ENCODE data around the gene GNAZ. TPM values are rescaled to one million over a fixed set of nuclear protein-coding genes. Genes with fewer than 3 reads are reported as not detected.

Gene GNAZ
- total RNA-seq, 2 donors from 2014 or later, result 0.56 to 0.89 TPM

- Mint-ChIP-seq H3K4me1 (ENCODE audit: low read depth) (peaks cover 4% of the 10 kb centered on the region), H3K36me3 (ENCODE audit: insufficient read depth in 2 of 2) (peaks cover 0 to 3% of the 10 kb centered on the region in 2 donors)
- ATAC-seq (replicated peaks in 1 of 2), result no peak
Measured at GRCh38 chr22:23053051-23053707, 17.1 kb upstream of the GNAZ start.

GRCh38 chr22:23053912-23054530 lies 16.3 kb upstream of the GNAZ start:
- DNase-seq (no peak), ATAC-seq (replicated peaks in 1 of 2) (no peak)
- H3K27ac Mint-ChIP-seq, result no peak overlapping the region

More at GRCh38 chr22:23053051-23053707, 17.1 kb upstream of the GNAZ start:
- Mint-ChIP-seq H3K27me3 (ENCODE audit: low read depth) (peaks cover 27% of the 10 kb centered on the region), H3K4me3 (no peak overlapping the region), H3K9me3 (peaks cover 0 to 8% of the 10 kb centered on the region in 2 donors), H3K27ac (no peak overlapping the region)
- DNase-seq, result no peak

GRCh38 chr22:23054531-23055257 lies 15.6 kb upstream of the GNAZ start:
- H3K27ac Mint-ChIP-seq, result no peak overlapping the region
- H3K36me3 Mint-ChIP-seq (ENCODE audit: insufficient read depth in 2 of 2), result peaks cover 0 to 3% of the 10 kb centered on the region in 2 donors
- DNase-seq (no peak), ATAC-seq (replicated peaks in 1 of 2) (no peak)
- no peak overlapping the region for H3K4me3 Mint-ChIP-seq
- H3K27me3 Mint-ChIP-seq (ENCODE audit: low read depth), result peaks cover 20% of the 10 kb centered on the region
- H3K4me1 Mint-ChIP-seq (ENCODE audit: low read depth), result peaks cover 4% of the 10 kb centered on the region
- peaks cover 0 to 8% of the 10 kb centered on the region in 2 donors for H3K9me3 Mint-ChIP-seq

More at GRCh38 chr22:23053912-23054530, 16.3 kb upstream of the GNAZ start:
- Mint-ChIP-seq H3K9me3 (peaks cover 0 to 8% of the 10 kb centered on the region in 2 donors), H3K4me3 (no peak overlapping the region), H3K36me3 (ENCODE audit: insufficient read depth in 2 of 2) (peaks cover 0 to 3% of the 10 kb centered on the region in 2 donors), H3K4me1 (ENCODE audit: low read depth) (peaks cover 4% of the 10 kb centered on the region), H3K27me3 (ENCODE audit: low read depth) (peaks cover 20% of the 10 kb centered on the region)

- DNase-seq (no peak), ATAC-seq (replicated peaks in 1 of 2) (no peak)
- Mint-ChIP-seq H3K4me3 (no peak overlapping the region), H3K36me3 (ENCODE audit: insufficient read depth in 2 of 2) (peaks cover 0 to 3% of the 10 kb centered on the region in 2 donors), H3K27ac (no peak overlapping the region), H3K4me1 (ENCODE audit: low read depth) (peaks cover 4% of the 10 kb centered on the region), H3K27me3 (ENCODE audit: low read depth) (peaks cover 20% of the 10 kb centered on the region), H3K9me3 (peaks cover 0 to 8% of the 10 kb centered on the region in 2 donors)
Measured at GRCh38 chr22:23055449-23056179, 14.7 kb upstream of the GNAZ start.

GRCh38 chr22:23057331-23057730 lies 13.0 kb upstream of the GNAZ start:
- DNase-seq (no peak), ATAC-seq (replicated peaks in 1 of 2) (no peak)
- Mint-ChIP-seq H3K27ac (no peak overlapping the region), H3K4me3 (no peak overlapping the region), H3K9me3 (peaks cover 0 to 8% of the 10 kb centered on the region in 2 donors), H3K27me3 (ENCODE audit: low read depth) (peaks cover 7% of the 10 kb centered on the region), H3K4me1 (ENCODE audit: low read depth) (peaks cover 4% of the 10 kb centered on the region), H3K36me3 (ENCODE audit: insufficient read depth in 2 of 2) (peaks cover 0 to 3% of the 10 kb centered on the region in 2 donors)

GRCh38 chr22:23058063-23058462 lies 12.3 kb upstream of the GNAZ start:
- H3K9me3 Mint-ChIP-seq, result peaks cover 0 to 8% of the 10 kb centered on the region in 2 donors

GRCh38 chr22:23058481-23059283 lies 11.6 kb upstream of the GNAZ start:
- ATAC-seq (replicated peaks in 1 of 2), result no peak
- Mint-ChIP-seq H3K27me3 (ENCODE audit: low read depth) (peaks cover 7% of the 10 kb centered on the region), H3K4me3 (no peak overlapping the region), H3K27ac (no peak overlapping the region), H3K9me3 (peaks cover 0 to 8% of the 10 kb centered on the region in 2 donors), H3K36me3 (ENCODE audit: insufficient read depth in 2 of 2) (peaks cover 0 to 3% of the 10 kb centered on the region in 2 donors), H3K4me1 (ENCODE audit: low read depth) (peaks cover 4% of the 10 kb centered on the region)
- DNase-seq, result no peak

More at GRCh38 chr22:23058063-23058462, 12.3 kb upstream of the GNAZ start:
- H3K27ac Mint-ChIP-seq, result no peak overlapping the region
- peaks cover 4% of the 10 kb centered on the region for H3K4me1 Mint-ChIP-seq (ENCODE audit: low read depth)
- H3K27me3 Mint-ChIP-seq (ENCODE audit: low read depth), result peaks cover 7% of the 10 kb centered on the region
- H3K36me3 Mint-ChIP-seq (ENCODE audit: insufficient read depth in 2 of 2), result peaks cover 0 to 3% of the 10 kb centered on the region in 2 donors
- H3K4me3 Mint-ChIP-seq, result no peak overlapping the region
- no peak for DNase-seq
- no peak for ATAC-seq (replicated peaks in 1 of 2)

GRCh38 chr22:23059284-23059948 lies 10.9 kb upstream of the GNAZ start:
- peaks cover 0 to 8% of the 10 kb centered on the region in 2 donors for H3K9me3 Mint-ChIP-seq
- no peak overlapping the region for H3K27ac Mint-ChIP-seq
- no peaks in the 10 kb centered on the region for H3K4me1 Mint-ChIP-seq (ENCODE audit: low read depth)
- H3K36me3 Mint-ChIP-seq (ENCODE audit: insufficient read depth in 2 of 2), result peaks cover 0 to 3% of the 10 kb centered on the region in 2 donors
- DNase-seq (no peak), ATAC-seq (replicated peaks in 1 of 2) (no peak)
- H3K27me3 Mint-ChIP-seq (ENCODE audit: low read depth), result peaks cover 7% of the 10 kb centered on the region
- no peak overlapping the region for H3K4me3 Mint-ChIP-seq

GRCh38 chr22:23060612-23061400 lies 9.5 kb upstream of the GNAZ start:
- H3K27me3 Mint-ChIP-seq (ENCODE audit: low read depth), result peaks cover 2% of the 10 kb centered on the region
- DNase-seq, result no peak
- no peaks in the 10 kb centered on the region for H3K4me1 Mint-ChIP-seq (ENCODE audit: low read depth)
- no peak overlapping the region for H3K27ac Mint-ChIP-seq
- no peak for ATAC-seq (replicated peaks in 1 of 2)
- peaks cover 0 to 3% of the 10 kb centered on the region in 2 donors for H3K36me3 Mint-ChIP-seq (ENCODE audit: insufficient read depth in 2 of 2)
- H3K9me3 Mint-ChIP-seq, result peaks cover 0 to 7% of the 10 kb centered on the region in 2 donors
- peak overlapping the region in 1 of 2 donors; percentile 29 for H3K4me3 Mint-ChIP-seq

- no peaks in the 10 kb centered on the region for H3K4me1 Mint-ChIP-seq (ENCODE audit: low read depth)
- peaks cover 0 to 5% of the 10 kb centered on the region in 2 donors for H3K9me3 Mint-ChIP-seq
- no peak for DNase-seq
Measured at GRCh38 chr22:23061471-23062280, 8.6 kb upstream of the GNAZ start.

More at GRCh38 chr22:23061471-23062280, 8.6 kb upstream of the GNAZ start:
- Mint-ChIP-seq H3K4me3 (no peak overlapping the region), H3K36me3 (ENCODE audit: insufficient read depth in 2 of 2) (peaks cover 0 to 3% of the 10 kb centered on the region in 2 donors), H3K27ac (no peak overlapping the region), H3K27me3 (ENCODE audit: low read depth) (no peaks in the 10 kb centered on the region)
- no peak for ATAC-seq (replicated peaks in 1 of 2)
